ACC112 (cell line): ENCODE data around the gene MRPL32.
A peak's percentile ranks its signal among the peaks of the same experiment; 100 is the strongest.
"Not testable (repeated sequence)": the region's sequence is repeated elsewhere in the genome, so short reads cannot be mapped to it uniquely, and the experiment has no call there.

ENCODE experiments used
- H2AFZ ChIP-seq: fragments of 200-600 bp; sonication (generic); one replicate; pipeline ENCODE4 v1.6.0; 2017; ENCODE audit warnings: antibody characterized with exemption, low read length; ENCODE audit not compliant: unreplicated experiment
- H3K27ac ChIP-seq: fragments of 200-600 bp; sonication (generic); 2 replicates; pipeline ENCODE4 v1.5.1; 2014; ENCODE audit warnings: low read depth, mild to moderate bottlenecking, antibody characterized with exemption, low read length, moderate library complexity
- H3K27me3 ChIP-seq: fragments of 200-600 bp; sonication (generic); 2 replicates; pipeline ENCODE4 v1.6.1; 2014; ENCODE audit warnings: mild to moderate bottlenecking, antibody characterized with exemption, low read length, moderate library complexity, mixed read lengths; ENCODE audit not compliant: insufficient read depth
- H3K36me3 ChIP-seq: fragments of 200-600 bp; sonication (generic); 2 replicates; pipeline ENCODE4 v1.6.1; 2016; ENCODE audit warnings: mild to moderate bottlenecking, antibody characterized with exemption, low read length, moderate library complexity, mixed read lengths; ENCODE audit not compliant: insufficient read depth
- H3K4me1 ChIP-seq: fragments of 200-600 bp; sonication (generic); one replicate; pipeline ENCODE4 v1.6.1; 2016; ENCODE audit warnings: low read length, mixed read lengths; ENCODE audit not compliant: insufficient read depth, unreplicated experiment, control insufficient read depth
- H3K4me3 ChIP-seq: fragments of 200-600 bp; sonication (generic); 2 replicates; pipeline ENCODE4 v1.5.1; 2014; ENCODE audit warnings: mild to moderate bottlenecking, low read depth, low read length
- H3K79me2 ChIP-seq: fragments of 200-600 bp; sonication (generic); one replicate; pipeline ENCODE4 v1.6.0; 2016; ENCODE audit warnings: low read length; ENCODE audit not compliant: control insufficient read depth, unreplicated experiment, insufficient read depth

The MRPL32 gene

DNA sequence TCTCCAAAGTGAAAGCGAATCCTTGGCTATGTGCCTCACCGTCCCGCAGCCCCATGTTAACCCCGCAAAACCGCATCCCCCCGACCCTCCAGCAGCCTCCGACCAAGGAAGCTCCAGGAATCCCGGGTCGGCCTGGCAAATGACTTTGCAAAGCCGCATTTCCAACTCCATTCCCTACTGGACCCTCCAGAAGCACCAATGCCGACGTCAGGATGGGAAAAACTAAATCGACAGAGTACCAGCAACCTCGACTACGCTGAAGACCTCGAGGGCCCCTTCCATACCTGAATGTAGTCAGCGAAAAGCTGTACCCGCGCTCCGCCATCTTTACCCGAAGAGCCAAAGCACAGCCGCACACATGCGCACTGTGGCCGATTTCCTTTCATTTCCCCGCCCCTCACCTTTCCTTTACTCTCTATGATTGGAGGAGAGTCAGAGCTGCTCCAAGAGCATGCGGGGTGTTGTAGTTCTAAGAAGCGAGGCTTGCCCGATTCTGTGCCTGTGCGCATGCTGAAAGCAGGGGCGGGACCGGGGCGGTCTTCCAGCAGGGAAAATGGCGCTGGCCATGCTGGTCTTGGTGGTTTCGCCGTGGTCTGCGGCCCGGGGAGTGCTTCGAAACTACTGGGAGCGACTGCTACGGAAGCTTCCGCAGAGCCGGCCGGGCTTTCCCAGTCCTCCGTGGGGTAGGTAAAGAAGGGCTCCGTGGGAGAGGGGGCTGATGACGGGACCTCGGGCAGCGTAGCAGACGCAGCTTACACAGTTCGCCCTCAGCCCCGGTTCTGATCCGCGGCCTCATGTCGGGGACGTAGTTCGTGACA lies at the start of gene MRPL32, which contains the start of gene PSMA2:
Gene MRPL32 (plus strand): TSS at position 543 of the 818 bp plus-strand sequence. CDS start 11 bp downstream, at position 554.
Gene PSMA2 (minus strand): TSS at position 341 of the 818 bp plus-strand sequence. CDS start 16 bp downstream, at position 325.
- Histone ChIP-seq H3K27me3 (no peaks in the 10 kb centered on the region), H2AFZ (peak within 1 kb of the TSS; percentile 89), H3K4me1 (peaks cover 20% of the 10 kb centered on the region), H3K27ac (peak within 1 kb of the TSS; percentile 61), H3K36me3 (peaks cover 15% of the 10 kb centered on the region), H3K79me2 (peaks cover 79% of the 10 kb centered on the region), H3K4me3 (peak within 1 kb of the TSS; percentile 97)

DNA sequence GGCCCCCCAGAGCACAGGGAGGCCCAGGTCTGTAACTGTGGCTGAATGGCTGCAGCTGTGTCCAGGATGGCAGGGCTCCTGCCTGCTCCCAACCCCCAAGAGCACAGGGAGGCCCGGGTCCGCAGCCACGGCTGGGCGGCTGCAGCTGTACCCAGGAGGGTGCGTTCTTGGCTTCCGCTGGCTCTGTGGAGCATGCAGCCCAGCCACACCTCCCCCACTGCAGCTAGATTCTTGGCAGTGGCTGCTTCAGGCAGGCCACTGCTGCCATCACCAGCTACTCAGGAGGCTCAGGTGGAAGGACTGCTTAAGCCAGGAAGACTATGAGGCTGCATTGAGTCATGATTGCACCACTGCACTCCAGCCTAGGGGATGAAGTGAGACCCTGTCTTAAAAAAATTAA lies 48.2 kb upstream of the MRPL32 start:
- Histone ChIP-seq H3K27me3 (no peaks in the 10 kb centered on the region), H3K27ac (no peak overlapping the region), H2AFZ (no peak overlapping the region), H3K36me3 (no peaks in the 10 kb centered on the region), H3K4me1 (peaks cover 16% of the 10 kb centered on the region), H3K4me3 (no peak overlapping the region), H3K79me2 (no peaks in the 10 kb centered on the region)

DNA sequence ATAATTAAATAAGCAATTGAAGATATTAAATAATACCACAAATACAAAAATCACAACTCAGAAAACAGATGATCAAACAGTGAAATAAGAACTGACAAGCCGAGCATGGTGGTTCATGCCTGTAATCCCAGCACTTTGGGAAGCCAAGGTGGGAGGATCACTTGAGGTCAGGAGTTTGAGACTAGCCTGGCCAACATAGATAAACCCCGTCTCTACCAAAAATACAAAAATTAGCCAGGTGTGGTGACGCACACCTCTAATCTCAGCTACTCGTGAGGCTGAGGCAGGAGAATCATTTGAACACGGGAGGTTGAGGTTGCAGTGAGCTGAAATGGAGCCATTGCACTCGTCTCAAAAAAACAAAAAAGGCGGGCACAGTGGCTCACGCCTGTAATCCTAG lies 47.0 kb upstream of the MRPL32 start:
- not testable (repeated sequence) for H3K27ac ChIP-seq, H3K4me3 ChIP-seq

DNA sequence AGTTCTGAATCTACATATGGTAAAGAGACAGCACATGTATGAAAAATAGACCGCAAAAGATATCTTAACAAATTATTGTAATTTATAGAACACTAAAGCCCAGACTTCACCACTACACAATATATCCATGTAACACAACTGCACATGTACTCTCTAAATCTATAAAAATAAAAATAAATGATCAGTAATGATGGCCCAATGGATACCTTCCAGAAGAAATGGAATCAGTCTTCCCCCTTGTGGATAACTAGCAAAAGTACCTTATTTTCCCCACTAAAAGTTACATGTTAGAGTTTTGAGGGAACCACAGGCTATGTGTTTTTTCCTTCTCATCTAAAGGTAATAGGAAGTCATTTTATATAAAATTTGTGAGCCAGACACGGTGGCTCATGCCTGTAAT lies 46.0 kb upstream of the MRPL32 start:
- Histone ChIP-seq H3K27ac (no peak overlapping the region), H3K4me3 (no peak overlapping the region), H3K79me2 (no peaks in the 10 kb centered on the region), H3K27me3 (no peaks in the 10 kb centered on the region), H2AFZ (no peak overlapping the region), H3K36me3 (no peaks in the 10 kb centered on the region), H3K4me1 (peaks cover 16% of the 10 kb centered on the region)

More for the DNA sequence above, 47.0 kb upstream of the MRPL32 start:
- H3K36me3 ChIP-seq, H3K27me3 ChIP-seq, H3K79me2 ChIP-seq, H2AFZ ChIP-seq: not testable (repeated sequence)
- H3K4me1 ChIP-seq, result peaks cover 16% of the 10 kb centered on the region

- no peaks in the 10 kb centered on the region for H3K27me3 ChIP-seq
- no peaks in the 10 kb centered on the region for H3K36me3 ChIP-seq
- H3K27ac ChIP-seq, result no peak overlapping the region
- H2AFZ ChIP-seq, result peak overlapping the region; percentile 2
- H3K4me3 ChIP-seq, result peak overlapping the region; percentile 81
- H3K4me1 ChIP-seq, result peaks cover 16% of the 10 kb centered on the region
- H3K79me2 ChIP-seq, result no peaks in the 10 kb centered on the region
Measured at GRCh38 chr7:42886893-42887505, 45.2 kb upstream of the MRPL32 start.

- Histone ChIP-seq H2AFZ (no peak overlapping the region), H3K27ac (no peak overlapping the region), H3K4me1 (no peaks in the 10 kb centered on the region), H3K4me3 (no peak overlapping the region), H3K79me2 (no peaks in the 10 kb centered on the region), H3K36me3 (no peaks in the 10 kb centered on the region), H3K27me3 (no peaks in the 10 kb centered on the region)
Measured at GRCh38 chr7:42893346-42894240, 38.6 kb upstream of the MRPL32 start.

DNA sequence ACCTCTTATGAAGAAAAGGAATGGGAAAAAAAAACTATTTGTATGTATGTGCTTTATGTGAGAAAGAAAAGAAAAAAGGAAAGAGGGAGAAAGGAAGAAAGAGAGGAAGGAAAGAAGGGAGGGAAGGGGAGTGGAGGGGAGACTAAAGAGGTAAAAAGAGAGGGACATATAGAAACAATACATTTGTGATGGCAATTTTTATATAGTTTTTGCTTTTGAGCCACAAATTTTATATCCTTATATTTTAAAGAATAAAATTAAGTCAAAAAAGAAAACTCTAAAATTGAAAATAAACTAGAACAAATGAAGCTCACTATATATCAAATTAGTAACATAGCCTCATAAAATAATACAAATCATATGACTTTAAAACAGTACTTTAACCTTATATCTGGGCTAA lies 31.3 kb upstream of the MRPL32 start:
- Histone ChIP-seq H3K27ac (no peak overlapping the region), H3K27me3 (no peaks in the 10 kb centered on the region), H2AFZ (no peak overlapping the region), H3K4me1 (no peaks in the 10 kb centered on the region), H3K79me2 (no peaks in the 10 kb centered on the region), H3K36me3 (no peaks in the 10 kb centered on the region), H3K4me3 (no peak overlapping the region)

DNA sequence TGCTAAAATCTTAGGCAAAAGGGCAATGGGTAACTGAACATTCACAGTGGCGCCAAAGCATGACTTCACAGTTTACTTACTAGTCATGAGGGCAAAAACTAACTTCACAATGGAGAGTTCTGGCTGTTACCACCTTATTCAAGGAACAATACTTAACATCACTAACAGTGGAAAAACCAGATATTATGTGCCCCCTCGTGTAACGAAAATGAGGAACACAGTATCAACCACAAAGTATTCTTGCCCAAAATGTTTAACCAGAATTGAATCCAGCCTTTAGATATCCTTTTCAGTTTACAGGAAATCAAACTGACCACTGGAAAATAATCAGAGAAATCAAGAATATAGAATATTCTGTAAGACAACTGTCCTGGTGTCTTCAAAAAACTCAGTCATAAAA lies 29.8 kb upstream of the MRPL32 start:
- Histone ChIP-seq H3K27ac (no peak overlapping the region), H3K27me3 (no peaks in the 10 kb centered on the region), H3K4me1 (peaks cover 3% of the 10 kb centered on the region), H2AFZ (no peak overlapping the region), H3K36me3 (no peaks in the 10 kb centered on the region), H3K79me2 (no peaks in the 10 kb centered on the region), H3K4me3 (no peak overlapping the region)

- H3K27ac ChIP-seq, result no peak overlapping the region
- peaks cover 24% of the 10 kb centered on the region for H3K4me1 ChIP-seq
Measured at GRCh38 chr7:42906181-42906580, 26.0 kb upstream of the MRPL32 start.

DNA sequence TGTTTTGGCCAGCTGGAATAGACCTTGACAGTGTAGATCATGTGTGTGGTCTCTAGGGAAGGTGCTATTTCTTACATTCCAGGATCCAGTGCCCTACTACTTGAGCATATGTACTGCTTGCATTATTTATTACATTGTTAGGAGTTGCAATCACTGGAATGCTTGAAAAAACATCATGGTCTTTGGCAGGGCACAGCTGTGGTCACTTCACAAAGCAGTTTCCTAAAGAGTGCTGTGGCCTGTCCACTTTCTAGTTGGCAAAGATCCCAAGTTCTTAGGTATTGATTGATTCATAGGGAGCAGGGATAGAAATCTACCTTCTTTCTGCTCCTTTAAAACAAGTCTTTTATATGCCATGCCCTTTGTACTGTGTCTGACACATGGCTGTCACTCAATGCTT lies 24.9 kb upstream of the MRPL32 start:
- no peak overlapping the region for H2AFZ ChIP-seq

More at GRCh38 chr7:42906181-42906580, 26.0 kb upstream of the MRPL32 start:
- Histone ChIP-seq H3K36me3 (peaks cover 12% of the 10 kb centered on the region; the same call in 1 of the 2 replicates), H3K27me3 (no peaks in the 10 kb centered on the region), H3K79me2 (peaks cover 12% of the 10 kb centered on the region), H3K4me3 (no peak overlapping the region), H2AFZ (no peak overlapping the region)

More for the DNA sequence above, 24.9 kb upstream of the MRPL32 start:
- Histone ChIP-seq H3K4me3 (no peak overlapping the region), H3K4me1 (peaks cover 27% of the 10 kb centered on the region), H3K36me3 (peaks cover 12% of the 10 kb centered on the region; the same call in 1 of the 2 replicates), H3K27me3 (no peaks in the 10 kb centered on the region), H3K79me2 (peaks cover 16% of the 10 kb centered on the region), H3K27ac (no peak overlapping the region)
